K562 (cell line): ENCODE results near the gene LRRC43. TPM values are rescaled to one million over a fixed set of nuclear protein-coding genes. Genes with fewer than 3 reads are reported as not detected.

ENCODE experiments used
- ATAC-seq: fragments of 200-7000 bp; cut with Tn5 transposase; 3 replicates; pipeline ENCODE4 v1.9.1; 2020; ENCODE audit warnings: moderate library complexity
- BruUV-seq: library from RNA; stranded (reverse); fragments of 400-500 nt; replicated peaks from 2 replicates; lab custom pipeline; 2021; lab: Mats Ljungman, UMichigan
- CTCF ChIA-PET: fragments of 300-600 bp; formaldehyde crosslinking; extraction: SDS; loops from one replicate; lab custom pipeline; 2021; ENCODE audit warnings: low intra/inter-chr PET ratio; lab: Yijun Ruan, JAX
- POLR2A ChIA-PET: fragments of 300-600, 350-650 bp; sonication (Branson Sonifier 250); formaldehyde crosslinking; extraction: SDS; loops from one replicate; lab custom pipeline; 2021; ENCODE audit warnings: antibody characterized with exemption, inconsistent platforms; lab: Yijun Ruan, JAX
- DNase-seq, 4 experiments: peaks; one replicate each; pipeline versions ENCODE4 v3.0.0 to v3.0.0-alpha.2; 2011 to 2018; ENCODE audit warnings: low spot score in 3 of 4, mixed read lengths in 3 of 4; ENCODE audit errors: extremely low read depth in 1 of 4
- FAIRE-seq: peaks from 2 replicates; lab custom pipeline; 2011; peaks lifted over from hg19 to GRCh38; lab: Jason Lieb, UNC
- H2AFZ ChIP-seq: 2 replicates; pipeline ENCODE4 v1.6.0; 2011; ENCODE audit warnings: low read depth, low read length, control low read depth, inconsistent platforms
- H3K27ac ChIP-seq: fragments of 200-600 bp; 3 replicates; pipeline ENCODE4 v1.8.0; 2011; ENCODE audit warnings: low read depth, mild to moderate bottlenecking, control low read depth, inconsistent platforms, low read length, moderate library complexity, mixed read lengths; ENCODE audit errors: extremely low read depth
- H3K27me3 ChIP-seq, 2 experiments: fragments of 300-600 bp in 1 of 2; 2 replicates in 1 of 2; 3 replicates in 1 of 2; pipeline versions ENCODE4 v1.6.0 to v1.8.0; 2011; ENCODE audit warnings: inconsistent platforms in 2 of 2, low read length in 2 of 2, mild to moderate bottlenecking in 1 of 2, mixed read lengths in 1 of 2, moderate library complexity in 1 of 2; ENCODE audit not compliant: control insufficient read depth in 2 of 2, insufficient read depth in 2 of 2
- H3K36me3 ChIP-seq: fragments of 300-600 bp; 3 replicates; pipeline ENCODE4 v1.8.0; 2011; ENCODE audit warnings: mild to moderate bottlenecking, low read length, inconsistent platforms; ENCODE audit not compliant: control insufficient read depth, insufficient read depth
- H3K4me1 ChIP-seq, 2 experiments: fragments of 200-600 bp in 1 of 2; replicated peaks in 1 of 2; 2 replicates in 1 of 2; 3 replicates in 1 of 2; pipeline versions ENCODE4 v1.5.1 to v1.8.0; 2011; ENCODE audit warnings: inconsistent platforms in 2 of 2, low read length in 2 of 2, mild to moderate bottlenecking in 1 of 2, mixed read lengths in 1 of 2, moderate library complexity in 1 of 2; ENCODE audit not compliant: control insufficient read depth in 2 of 2, insufficient read depth in 2 of 2
- H3K4me2 ChIP-seq: 2 replicates; pipeline ENCODE4 v1.6.1; 2011; ENCODE audit warnings: low read length, control low read depth, inconsistent platforms, mixed read lengths; ENCODE audit not compliant: insufficient read depth
- H3K4me3 ChIP-seq: fragments of 200-600 bp; sonication (generic), shearing (Covaris generic); 2 replicates; pipeline ENCODE4 v1.5.1; 2016; ENCODE audit warnings: control low read depth, inconsistent platforms
- H3K79me2 ChIP-seq: fragments of 200-600 bp; 3 replicates; pipeline ENCODE4 v1.8.0; 2011; ENCODE audit warnings: low read length, inconsistent platforms; ENCODE audit not compliant: control insufficient read depth, insufficient read depth
- H3K9ac ChIP-seq, 2 experiments: 2 replicates each; pipeline versions ENCODE4 v1.6.0 to v1.6.1; 2011; ENCODE audit warnings: low read depth in 2 of 2, low read length in 2 of 2, control low read depth in 1 of 2, inconsistent platforms in 1 of 2, mild to moderate bottlenecking in 1 of 2, mixed read lengths in 1 of 2; ENCODE audit not compliant: insufficient read depth in 1 of 2
- H3K9me1 ChIP-seq: one replicate; pipeline ENCODE4 v1.6.0; 2011; ENCODE audit warnings: inconsistent platforms, mild to moderate bottlenecking, low read length, moderate library complexity; ENCODE audit not compliant: control insufficient read depth, insufficient read depth
- H3K9me3 ChIP-seq: replicated peaks from 2 replicates; pipeline ENCODE4 v1.5.1; 2011; ENCODE audit warnings: low read depth, low read length, inconsistent platforms; ENCODE audit not compliant: control insufficient read depth, insufficient read depth
- H4K20me1 ChIP-seq: replicated peaks from 2 replicates; pipeline ENCODE4 v1.6.1; 2011; ENCODE audit warnings: low read length, inconsistent platforms, mixed read lengths; ENCODE audit not compliant: control insufficient read depth, insufficient read depth
- FOXP4 ChIP-seq: sonication (generic); formaldehyde crosslinking; IDR thresholded peaks from 2 replicates; pipeline ENCODE4 v1.8.0; 2022; ENCODE audit warnings: mild to moderate bottlenecking, missing genetic modification reagents, borderline replicate concordance
- HDAC2 ChIP-seq: fragments of 450-650 bp; IDR thresholded peaks from 2 replicates; pipeline ENCODE4 v1.6.1; 2016; ENCODE audit warnings: mild to moderate bottlenecking
- NFIC ChIP-seq: fragments of 450-650 bp; IDR thresholded peaks from 2 replicates; pipeline ENCODE4 v1.6.1; 2017; ENCODE audit warnings: mild to moderate bottlenecking, inconsistent platforms
- ZNF407 ChIP-seq: fragments of 450-650 bp; IDR thresholded peaks from 2 replicates; pipeline ENCODE4 v1.6.1; 2016; ENCODE audit warnings: low read depth
- WGBS: fragments of 100-300 bp; shearing (Covaris generic); methylation state at CpG from one replicate; pipeline ENCODE4 v1.1.6; 2016; ENCODE audit warnings: low coverage, mixed read lengths; ENCODE audit not compliant: insufficient coverage; ENCODE audit errors: missing lambda C conversion rate; 5-methylcytosine and 5-hydroxymethylcytosine counted together
- in situ Hi-C: fragments of 300-500 bp; cut with MboI; formaldehyde crosslinking; loops from 4 replicates; pipeline ENCODE4 v1.15.0; 2018; ENCODE audit warnings: inconsistent platforms, mixed read lengths
- intact Hi-C: fragments of 100-400 bp; cut with micrococcal nuclease; formaldehyde crosslinking; loops from 2 replicates; pipeline ENCODE4 v1.14.2; 2022
- polyA plus RNA-seq, 8 experiments: library from polyadenylated mRNA; depleted of rRNA in 4 of 8; stranded (reverse) in 5 of 8; unstranded in 3 of 8; fragments of >200 nt; fragmentation: Nextera tagmentation in 2 of 8; fragmentation: Illumina TruSeq in 1 of 8; extraction: Ambion mirVana in 2 of 8; extraction: Trizol in 1 of 8; gene quantifications; 2 replicates each; pipeline versions ENCODE4 v1.2.1 to v1.2.3, GENCODE V29; 2011 to 2014; ENCODE audit warnings: inconsistent platforms in 1 of 8, missing spikeins in 1 of 8
- total RNA-seq, 7 experiments: library from RNA; depleted of rRNA in 6 of 7; stranded (reverse); fragments of >200 nt in 6 of 7; fragmentation: Illumina TruSeq in 2 of 7; extraction: Trizol in 2 of 7; gene quantifications; 2 replicates each; pipeline versions ENCODE4 v1.2.1 to v1.2.3, GENCODE V29; 2011 to 2021; ENCODE audit warnings: low replicate concordance in 1 of 7

LRRC43 gene
- total and polyA plus RNA-seq, 9 of the 15 experiments (the other 6 are each of a cell fraction or from before 2014, with no cell fraction given), result 0.19 TPM; not detected in 8

- in situ Hi-C loops, result no loop called here
- no peak for ATAC-seq
- no TSS peak for BruUV-seq
- H3K79me2 ChIP-seq, result no peaks in the 10 kb centered on the region
- peaks cover 33% of the 10 kb centered on the region for H3K36me3 ChIP-seq
- H3K27ac ChIP-seq, result no peak overlapping the region
- peaks cover 2 to 9% of the 10 kb centered on the region in 2 experiments; a peak in 3 of 5 replicates for H3K4me1 ChIP-seq
- no peak overlapping the region for H3K9ac ChIP-seq
- ChIA-PET CTCF (no interaction called here), POLR2A (interaction anchor here (0.7 to 1.6 kb wide), 4 partner anchors 9 to 22 kb away, joined by 3 to 6 read pairs (median 4); partner anchors contain the start of gene VPS33A)
- H3K4me3 ChIP-seq, result no peak overlapping the region
- intact Hi-C loops, result no loop called here
- H3K4me2 ChIP-seq, result no peak overlapping the region
- no peaks in the 10 kb centered on the region for H4K20me1 ChIP-seq
- FAIRE-seq, result no peak
- H3K9me1 ChIP-seq, result no peaks in the 10 kb centered on the region
- no peaks in the 10 kb centered on the region for H3K9me3 ChIP-seq
- H2AFZ ChIP-seq, result no peak overlapping the region
- no peak for DNase-seq
- WGBS, result 73% methylated on average over 1 of the region's 1 CpG
- no peaks in the 10 kb centered on the region for H3K27me3 ChIP-seq
- TF ChIP-seq HDAC2, result no peak
- TF ChIP-seq FOXP4, result no peak
- no peak for TF ChIP-seq NFIC
- TF ChIP-seq ZNF407, result no peak
Measured at GRCh38 chr12:122245553-122245952, 62.6 kb downstream of the LRRC43 start.
